Measurements from ENCODE around the gene KIF19.

Gene KIF19

GRCh38 chr17:74362069-74362405 is 36.0 kb downstream of the KIF19 start:
- FAIRE-seq (no peak), DNase-seq (ENCODE audit: low spot score) (no peak)

- DNase-seq (ENCODE audit: low spot score) (no peak), FAIRE-seq (no peak)
These were observed 36.9 kb downstream of the KIF19 start for GRCh38 chr17:74362810-74363498.

GRCh38 chr17:74367206-74367605 is 41.2 kb downstream of the KIF19 start, which contains the start of gene GPR142:
Gene GPR142 (plus strand): TSS chr17:74367506. CDS start chr17:74369541, 2,035 bp downstream.
- DNase-seq (ENCODE audit: low spot score) (no peak), FAIRE-seq (no peak)

- peak; percentile 86 for DNase-seq (ENCODE audit: low spot score)
- FAIRE-seq = peak; percentile 90
These were observed 42.5 kb downstream of the KIF19 start for GRCh38 chr17:74368341-74369081.

GRCh38 chr17:74369221-74369620 is 43.2 kb downstream of the KIF19 start:
- FAIRE-seq (no peak), DNase-seq (ENCODE audit: low spot score) (no peak)

- FAIRE-seq (no peak), DNase-seq (ENCODE audit: low spot score) (no peak)
These were observed 43.9 kb downstream of the KIF19 start for GRCh38 chr17:74369665-74370490.

- DNase-seq (ENCODE audit: low spot score) = no peak
- no peak for FAIRE-seq
These were observed 45.7 kb downstream of the KIF19 start for GRCh38 chr17:74371653-74372147.

- DNase-seq (ENCODE audit: low spot score) = no peak
- FAIRE-seq = no peak
These were observed 46.4 kb downstream of the KIF19 start for GRCh38 chr17:74372426-74372825.

- DNase-seq (ENCODE audit: low spot score) (no peak), FAIRE-seq (peak; percentile 59)
These were observed 48.0 kb downstream of the KIF19 start for GRCh38 chr17:74373838-74374606.

GRCh38 chr17:74374858-74375257 is 48.8 kb downstream of the KIF19 start:
- DNase-seq (ENCODE audit: low spot score) (no peak), FAIRE-seq (no peak)

- FAIRE-seq = peak; percentile 83
- peak; percentile 94 for DNase-seq (ENCODE audit: low spot score)
These were observed 53.6 kb downstream of the KIF19 start for GRCh38 chr17:74379495-74380085.

GRCh38 chr17:74380086-74380958 is 54.3 kb downstream of the KIF19 start:
- FAIRE-seq (peak; percentile 78), DNase-seq (ENCODE audit: low spot score) (no peak)

GRCh38 chr17:74380959-74381808 is 55.2 kb downstream of the KIF19 start:
- FAIRE-seq = no peak
- no peak for DNase-seq (ENCODE audit: low spot score)

GRCh38 chr17:74383141-74383540 is 57.1 kb downstream of the KIF19 start:
- DNase-seq (ENCODE audit: low spot score) (no peak), FAIRE-seq (no peak)

GRCh38 chr17:74385201-74385600 is 59.2 kb downstream of the KIF19 start:
- no peak for FAIRE-seq
- DNase-seq (ENCODE audit: low spot score) = no peak

GRCh38 chr17:74386386-74386785 is 60.4 kb downstream of the KIF19 start:
- FAIRE-seq (peak; percentile 27), DNase-seq (ENCODE audit: low spot score) (no peak)

- no peak for FAIRE-seq
These were observed 61.6 kb downstream of the KIF19 start for GRCh38 chr17:74387365-74388218.

More at GRCh38 chr17:74387365-74388218, 61.6 kb downstream of the KIF19 start:
- DNase-seq (ENCODE audit: low spot score) = no peak
